ENCODE data around the gene SEMA3C. TPM values are rescaled to one million over a fixed set of nuclear protein-coding genes. Genes with fewer than 3 reads are reported as not detected.
A peak's percentile ranks its signal among the peaks of the same experiment; 100 is the strongest.

The SEMA3C gene
- total RNA-seq, 1 experiment from 2014 or later: 232 TPM

- no peak for DNase-seq (ENCODE audit: low read depth, low spot score)
- no peak overlapping the region for H3K4me3 ChIP-seq (ENCODE audit: low read depth in 2 of 2, low read length in 2 of 2)
- in situ Hi-C loops (cut with HindIII; ENCODE audit: low pct_unique_long_range_greater_than_20kb, low sequenced_read_pairs): no loop called here
- intact Hi-C loops (cut with micrococcal nuclease; ENCODE audit: unreplicated experiment): no loop called here
- no peaks in the 10 kb centered on the region for H3K27me3 ChIP-seq (ENCODE audit: control insufficient read depth, insufficient read depth, low read length)
- ATAC-seq: no peak
- ChIA-PET CTCF (no interaction called here), POLR2A (no interaction called here)
- H3K9me3 ChIP-seq (ENCODE audit: control insufficient read depth, insufficient read depth, low read depth, low read length): no peaks in the 10 kb centered on the region
- H3K36me3 ChIP-seq (ENCODE audit: control insufficient read depth, insufficient read depth, low read length): peaks cover 47% of the 10 kb centered on the region
- TSS peak; percentile 3 for BruUV-seq (replicated peaks)
- peaks cover 7% of the 10 kb centered on the region for H3K4me1 ChIP-seq (ENCODE audit: control insufficient read depth, insufficient read depth, low read length)
- TF ChIP-seq SIN3A (IDR thresholded peaks at IDR 0.05; ENCODE audit: borderline replicate concordance, insufficient read depth, low read depth, low read length): no peak
- TF ChIP-seq, protein P1, sequence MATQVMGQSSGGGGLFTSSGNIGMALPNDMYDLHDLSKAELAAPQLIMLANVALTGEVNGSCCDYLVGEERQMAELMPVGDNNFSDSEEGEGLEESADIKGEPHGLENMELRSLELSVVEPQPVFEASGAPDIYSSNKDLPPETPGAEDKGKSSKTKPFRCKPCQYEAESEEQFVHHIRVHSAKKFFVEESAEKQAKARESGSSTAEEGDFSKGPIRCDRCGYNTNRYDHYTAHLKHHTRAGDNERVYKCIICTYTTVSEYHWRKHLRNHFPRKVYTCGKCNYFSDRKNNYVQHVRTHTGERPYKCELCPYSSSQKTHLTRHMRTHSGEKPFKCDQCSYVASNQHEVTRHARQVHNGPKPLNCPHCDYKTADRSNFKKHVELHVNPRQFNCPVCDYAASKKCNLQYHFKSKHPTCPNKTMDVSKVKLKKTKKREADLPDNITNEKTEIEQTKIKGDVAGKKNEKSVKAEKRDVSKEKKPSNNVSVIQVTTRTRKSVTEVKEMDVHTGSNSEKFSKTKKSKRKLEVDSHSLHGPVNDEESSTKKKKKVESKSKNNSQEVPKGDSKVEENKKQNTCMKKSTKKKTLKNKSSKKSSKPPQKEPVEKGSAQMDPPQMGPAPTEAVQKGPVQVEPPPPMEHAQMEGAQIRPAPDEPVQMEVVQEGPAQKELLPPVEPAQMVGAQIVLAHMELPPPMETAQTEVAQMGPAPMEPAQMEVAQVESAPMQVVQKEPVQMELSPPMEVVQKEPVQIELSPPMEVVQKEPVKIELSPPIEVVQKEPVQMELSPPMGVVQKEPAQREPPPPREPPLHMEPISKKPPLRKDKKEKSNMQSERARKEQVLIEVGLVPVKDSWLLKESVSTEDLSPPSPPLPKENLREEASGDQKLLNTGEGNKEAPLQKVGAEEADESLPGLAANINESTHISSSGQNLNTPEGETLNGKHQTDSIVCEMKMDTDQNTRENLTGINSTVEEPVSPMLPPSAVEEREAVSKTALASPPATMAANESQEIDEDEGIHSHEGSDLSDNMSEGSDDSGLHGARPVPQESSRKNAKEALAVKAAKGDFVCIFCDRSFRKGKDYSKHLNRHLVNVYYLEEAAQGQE (IDR thresholded peaks at IDR 0.05; ENCODE audit: insufficient read depth in 1 of 2, low read depth in 2 of 2, low read length in 1 of 2): no peak
- no peak for TF ChIP-seq POLR2AphosphoS5 (IDR thresholded peaks at IDR 0.05; ENCODE audit: low read depth, low read length)
- TF ChIP-seq TCF7L2 (IDR thresholded peaks at IDR 0.05; ENCODE audit: low read depth, low read length): no peak; the same call in 1 of the 2 replicates
- TF ChIP-seq, protein P2, sequence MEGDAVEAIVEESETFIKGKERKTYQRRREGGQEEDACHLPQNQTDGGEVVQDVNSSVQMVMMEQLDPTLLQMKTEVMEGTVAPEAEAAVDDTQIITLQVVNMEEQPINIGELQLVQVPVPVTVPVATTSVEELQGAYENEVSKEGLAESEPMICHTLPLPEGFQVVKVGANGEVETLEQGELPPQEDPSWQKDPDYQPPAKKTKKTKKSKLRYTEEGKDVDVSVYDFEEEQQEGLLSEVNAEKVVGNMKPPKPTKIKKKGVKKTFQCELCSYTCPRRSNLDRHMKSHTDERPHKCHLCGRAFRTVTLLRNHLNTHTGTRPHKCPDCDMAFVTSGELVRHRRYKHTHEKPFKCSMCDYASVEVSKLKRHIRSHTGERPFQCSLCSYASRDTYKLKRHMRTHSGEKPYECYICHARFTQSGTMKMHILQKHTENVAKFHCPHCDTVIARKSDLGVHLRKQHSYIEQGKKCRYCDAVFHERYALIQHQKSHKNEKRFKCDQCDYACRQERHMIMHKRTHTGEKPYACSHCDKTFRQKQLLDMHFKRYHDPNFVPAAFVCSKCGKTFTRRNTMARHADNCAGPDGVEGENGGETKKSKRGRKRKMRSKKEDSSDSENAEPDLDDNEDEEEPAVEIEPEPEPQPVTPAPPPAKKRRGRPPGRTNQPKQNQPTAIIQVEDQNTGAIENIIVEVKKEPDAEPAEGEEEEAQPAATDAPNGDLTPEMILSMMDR (IDR thresholded peaks at IDR 0.05): no peak
- peak overlapping the region; percentile 59; the same call in 1 of the 2 replicates for H3K27ac ChIP-seq (ENCODE audit: low read length)
Measured at GRCh38 chr7:80748363-80749042, 170.3 kb downstream of the SEMA3C start.

- TF ChIP-seq SIN3A (IDR thresholded peaks at IDR 0.05; ENCODE audit: borderline replicate concordance, insufficient read depth, low read depth, low read length) (no peak), TCF7L2 (IDR thresholded peaks at IDR 0.05; ENCODE audit: low read depth, low read length) (no peak), POLR2AphosphoS5 (IDR thresholded peaks at IDR 0.05; ENCODE audit: low read depth, low read length) (no peak)
- TF ChIP-seq, protein P1 (IDR thresholded peaks at IDR 0.05; ENCODE audit: insufficient read depth in 1 of 2, low read depth in 2 of 2, low read length in 1 of 2): no peak
- TF ChIP-seq, protein P2 (IDR thresholded peaks at IDR 0.05): no peak
- H3K4me3 ChIP-seq (ENCODE audit: low read depth in 2 of 2, low read length in 2 of 2): no peak overlapping the region
- H3K4me1 ChIP-seq (ENCODE audit: control insufficient read depth, insufficient read depth, low read length): peaks cover 29% of the 10 kb centered on the region; the same call in 1 of the 2 replicates
- CTCF ChIA-PET: no interaction called here
- peaks cover 20% of the 10 kb centered on the region for H3K36me3 ChIP-seq (ENCODE audit: control insufficient read depth, insufficient read depth, low read length)
- no peaks in the 10 kb centered on the region for H3K27me3 ChIP-seq (ENCODE audit: control insufficient read depth, insufficient read depth, low read length)
- no peak for DNase-seq (ENCODE audit: low read depth, low spot score)
- POLR2A ChIA-PET: no interaction called here
- H3K9me3 ChIP-seq (ENCODE audit: control insufficient read depth, insufficient read depth, low read depth, low read length): no peaks in the 10 kb centered on the region
- peak overlapping the region; percentile 80 for H3K27ac ChIP-seq (ENCODE audit: low read length)
- in situ Hi-C loops (cut with HindIII; ENCODE audit: low pct_unique_long_range_greater_than_20kb, low sequenced_read_pairs) (no loop called here), intact Hi-C loops (cut with micrococcal nuclease; ENCODE audit: unreplicated experiment) (no loop called here)
- BruUV-seq (replicated peaks): no TSS peak
- peak; percentile 69 for ATAC-seq
Measured at GRCh38 chr7:80740778-80741545, 177.9 kb downstream of the SEMA3C start.

Data from Panc1 (cell line).